Measurements from ENCODE around the gene ENTPD2.

DNA sequence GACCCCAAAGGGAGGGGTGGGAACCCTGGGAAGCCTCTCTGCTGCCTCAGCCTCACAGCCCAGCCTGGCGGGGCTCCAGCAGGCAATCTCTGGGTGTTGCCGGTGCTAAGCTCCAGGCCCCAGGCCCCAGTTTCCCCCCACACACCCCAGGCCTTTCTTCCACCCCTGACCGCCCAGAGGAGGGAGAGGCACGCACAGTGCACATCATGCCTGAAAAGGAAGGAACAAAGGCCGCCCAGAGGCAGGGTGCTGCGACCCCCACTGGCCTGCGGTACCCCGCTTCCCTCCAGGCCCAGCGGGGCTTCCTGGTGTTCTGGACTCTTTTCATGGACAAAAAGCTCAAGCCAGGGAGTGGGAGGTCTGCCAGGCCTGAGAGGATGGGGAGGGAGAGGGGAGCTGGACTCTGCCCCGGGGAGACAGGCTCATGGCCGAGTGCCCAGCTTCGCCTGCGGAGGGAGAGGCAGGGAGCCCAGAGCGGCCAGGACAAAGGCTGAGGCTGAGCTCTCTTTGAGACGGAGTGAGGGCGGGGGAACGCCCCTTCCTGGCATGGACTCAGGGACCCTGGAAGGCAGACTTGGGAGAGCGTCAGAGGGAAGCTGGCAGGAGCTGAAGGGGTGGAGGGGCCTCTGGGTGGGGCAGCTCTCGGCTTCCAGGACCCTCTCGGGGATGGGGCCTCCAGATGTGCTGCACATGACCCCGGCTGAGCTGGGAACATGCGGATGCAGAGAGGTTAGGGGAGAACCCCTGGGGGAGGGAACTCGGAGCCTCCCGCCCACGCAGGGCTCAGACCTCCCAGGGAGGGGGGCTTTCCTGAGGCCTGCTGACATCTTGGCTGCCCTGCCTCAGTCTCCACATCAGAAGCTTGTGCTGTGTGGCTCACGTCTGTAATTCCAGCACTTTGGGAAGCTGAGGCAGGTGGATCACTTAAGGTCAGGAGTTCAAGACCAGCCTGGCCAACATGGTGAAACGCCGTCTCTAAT is 1.8 kb upstream of the ENTPD2 start:
- TF ChIP-seq CTCF (conservative IDR thresholded peaks at IDR 0.05; ENCODE audit: low read depth, low read length) (no peak), CEBPB (IDR thresholded peaks at IDR 0.05; ENCODE audit: low read depth, low read length) (no peak), POLR2A (IDR thresholded peaks at IDR 0.05; ENCODE audit: low read depth, low read length) (no peak), USF2 (IDR thresholded peaks at IDR 0.05; ENCODE audit: low read depth, low read length) (no peak)

Data from IMR-90 (cell line).